ENCODE results near the gene UGT2B7. TPM values are rescaled to one million over a fixed set of nuclear protein-coding genes. Genes with fewer than 3 reads are reported as not detected.

UGT2B7 gene
- total RNA-seq, 2 experiments from 2014 or later, result not detected

Other genes starting within 250 kb of the UGT2B7 start
- not detected for gene UGT2A3, start 144.7 kb upstream of the UGT2B7 start, total RNA-seq
- gene UGT2B11, start 118.3 kb downstream of the UGT2B7 start, total RNA-seq, result not detected
- not detected for gene UGT2B28, start 184.0 kb downstream of the UGT2B7 start, total RNA-seq